ENCODE data around the gene CACFD1. TPM values are rescaled to one million over a fixed set of nuclear protein-coding genes. Genes with fewer than 3 reads are reported as not detected.

Gene CACFD1
- total RNA-seq, 1 donor from 2014 or later, result 9.1 TPM

- TF ChIP-seq POLR2AphosphoS5 (IDR thresholded peaks at IDR 0.05; ENCODE audit: insufficient read depth in 1 of 2, low read depth in 1 of 2) (no peak), POLR2A (IDR thresholded peaks at IDR 0.05) (no peak), CTCF (IDR thresholded peaks at IDR 0.05) (no peak)
- Histone ChIP-seq H3K4me1 (no peaks in the 10 kb centered on the region), H3K27me3 (no peaks in the 10 kb centered on the region), H3K9me3 (no peaks in the 10 kb centered on the region), H3K27ac (no peak overlapping the region), H3K36me3 (peaks cover 0 to 8% of the 10 kb centered on the region in 2 donors), H3K4me3 (no peak overlapping the region)
- intact Hi-C loops (cut with DNase I), result no loop called here
- no peak for DNase-seq (ENCODE audit: extremely low spot score in 2 of 2)
Observed at GRCh38 chr9:133470427-133470924, 10.7 kb downstream of the CACFD1 start.

GRCh38 chr9:133470988-133471387 is 11.2 kb downstream of the CACFD1 start:
- H3K27ac ChIP-seq, result no peak overlapping the region
- TF ChIP-seq CTCF (IDR thresholded peaks at IDR 0.05), result no peak
- TF ChIP-seq POLR2AphosphoS5 (IDR thresholded peaks at IDR 0.05; ENCODE audit: insufficient read depth in 1 of 2, low read depth in 1 of 2), result no peak
- TF ChIP-seq POLR2A (IDR thresholded peaks at IDR 0.05), result no peak
- no peak for DNase-seq (ENCODE audit: extremely low spot score in 2 of 2)
- peaks cover 0 to 8% of the 10 kb centered on the region in 2 donors for H3K36me3 ChIP-seq
- intact Hi-C loops (cut with DNase I), result no loop called here
- no peaks in the 10 kb centered on the region for H3K27me3 ChIP-seq
- H3K4me3 ChIP-seq, result no peak overlapping the region
- no peaks in the 10 kb centered on the region for H3K9me3 ChIP-seq
- H3K4me1 ChIP-seq, result no peaks in the 10 kb centered on the region

- no peaks in the 10 kb centered on the region for H3K4me1 ChIP-seq
- H3K27ac ChIP-seq, result no peak overlapping the region
- DNase-seq (ENCODE audit: extremely low spot score in 2 of 2), result no peak
- H3K9me3 ChIP-seq, result no peaks in the 10 kb centered on the region
- TF ChIP-seq CTCF (IDR thresholded peaks at IDR 0.05) (no peak), POLR2AphosphoS5 (IDR thresholded peaks at IDR 0.05; ENCODE audit: insufficient read depth in 1 of 2, low read depth in 1 of 2) (no peak), POLR2A (IDR thresholded peaks at IDR 0.05) (no peak)
- intact Hi-C loops (cut with DNase I), result no loop called here
- H3K27me3 ChIP-seq, result no peaks in the 10 kb centered on the region
- H3K36me3 ChIP-seq, result peaks cover 0 to 8% of the 10 kb centered on the region in 2 donors
- no peak overlapping the region for H3K4me3 ChIP-seq
Observed at GRCh38 chr9:133471551-133472276, 11.9 kb downstream of the CACFD1 start.

GRCh38 chr9:133472277-133472645 is 12.5 kb downstream of the CACFD1 start:
- intact Hi-C loops (cut with DNase I), result no loop called here
- Histone ChIP-seq H3K27ac (no peak overlapping the region), H3K36me3 (peaks cover 0 to 8% of the 10 kb centered on the region in 2 donors), H3K4me1 (no peaks in the 10 kb centered on the region), H3K4me3 (no peak overlapping the region), H3K9me3 (no peaks in the 10 kb centered on the region), H3K27me3 (no peaks in the 10 kb centered on the region)
- no peak for TF ChIP-seq POLR2AphosphoS5 (IDR thresholded peaks at IDR 0.05; ENCODE audit: insufficient read depth in 1 of 2, low read depth in 1 of 2)
- TF ChIP-seq CTCF (IDR thresholded peaks at IDR 0.05), result no peak
- no peak for TF ChIP-seq POLR2A (IDR thresholded peaks at IDR 0.05)
- DNase-seq (ENCODE audit: extremely low spot score in 2 of 2), result no peak

GRCh38 chr9:133472753-133473378 is 13.1 kb downstream of the CACFD1 start:
- TF ChIP-seq POLR2AphosphoS5 (IDR thresholded peaks at IDR 0.05; ENCODE audit: insufficient read depth in 1 of 2, low read depth in 1 of 2) (no peak), POLR2A (IDR thresholded peaks at IDR 0.05) (no peak), CTCF (IDR thresholded peaks at IDR 0.05) (no peak)
- Histone ChIP-seq H3K4me3 (no peak overlapping the region), H3K9me3 (no peaks in the 10 kb centered on the region), H3K36me3 (peaks cover 0 to 8% of the 10 kb centered on the region in 2 donors), H3K4me1 (no peaks in the 10 kb centered on the region), H3K27me3 (no peaks in the 10 kb centered on the region), H3K27ac (no peak overlapping the region)
- intact Hi-C loops (cut with DNase I), result no loop called here
- no peak for DNase-seq (ENCODE audit: extremely low spot score in 2 of 2)

All from vagina (tissue), 2 donors.